Left kidney (tissue), 2 donors: Measurements from ENCODE around the gene UNC5C. TPM values are rescaled to one million over a fixed set of nuclear protein-coding genes. Genes with fewer than 3 reads are reported as not detected.

Source experiments
- DNase-seq: peaks from one replicate; pipeline ENCODE4 v3.0.0-alpha.2; 2013
- polyA plus RNA-seq: library from polyadenylated mRNA; unstranded; fragments of 120-200 nt; gene quantifications from one replicate; pipeline ENCODE4 v1.2.1, GENCODE V29; 2013; ENCODE audit not compliant: insufficient read length

The UNC5C gene
- polyA plus RNA-seq, 1 donor, result 44.7 TPM

DNA sequence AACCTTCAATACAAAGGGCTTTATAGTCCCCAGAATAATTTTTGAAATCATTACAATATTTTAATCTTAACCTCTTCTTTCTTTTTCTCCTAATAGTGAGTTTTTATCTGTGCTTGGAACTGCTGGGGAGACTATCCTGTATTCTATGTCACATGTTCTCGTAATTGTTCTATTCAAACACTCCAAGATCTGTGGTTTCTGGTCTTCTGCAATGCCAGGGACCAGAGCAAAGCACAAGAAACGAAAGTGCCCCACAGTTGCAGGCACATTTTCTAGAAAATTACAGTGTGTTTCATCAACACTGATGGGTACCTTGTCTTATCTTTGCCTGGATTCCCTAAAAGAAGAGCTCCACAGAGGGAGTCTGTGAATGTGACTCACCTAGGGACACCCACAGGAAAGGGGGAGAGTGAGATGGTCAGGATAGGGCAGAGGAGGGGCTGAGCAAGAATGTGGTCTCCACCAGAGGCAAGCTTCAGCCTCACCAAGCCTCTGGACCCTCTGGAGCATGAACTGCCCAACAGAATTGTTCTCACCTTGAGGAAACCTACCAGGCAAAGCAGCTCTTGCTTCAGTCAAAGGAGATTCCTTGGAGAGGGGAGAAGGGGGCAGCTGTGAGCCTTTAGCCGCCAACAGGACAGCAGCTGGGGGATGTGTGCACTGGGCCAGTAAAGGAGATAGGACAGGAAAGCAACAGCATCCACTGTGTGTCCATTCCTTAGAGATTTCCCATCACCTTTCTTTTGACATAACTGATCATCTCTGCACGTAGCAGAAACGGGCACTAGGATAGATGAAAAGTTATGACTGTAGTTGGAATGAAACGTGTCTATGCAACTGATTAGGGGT is 25.9 kb downstream of the UNC5C start:
- no peak for DNase-seq

DNA sequence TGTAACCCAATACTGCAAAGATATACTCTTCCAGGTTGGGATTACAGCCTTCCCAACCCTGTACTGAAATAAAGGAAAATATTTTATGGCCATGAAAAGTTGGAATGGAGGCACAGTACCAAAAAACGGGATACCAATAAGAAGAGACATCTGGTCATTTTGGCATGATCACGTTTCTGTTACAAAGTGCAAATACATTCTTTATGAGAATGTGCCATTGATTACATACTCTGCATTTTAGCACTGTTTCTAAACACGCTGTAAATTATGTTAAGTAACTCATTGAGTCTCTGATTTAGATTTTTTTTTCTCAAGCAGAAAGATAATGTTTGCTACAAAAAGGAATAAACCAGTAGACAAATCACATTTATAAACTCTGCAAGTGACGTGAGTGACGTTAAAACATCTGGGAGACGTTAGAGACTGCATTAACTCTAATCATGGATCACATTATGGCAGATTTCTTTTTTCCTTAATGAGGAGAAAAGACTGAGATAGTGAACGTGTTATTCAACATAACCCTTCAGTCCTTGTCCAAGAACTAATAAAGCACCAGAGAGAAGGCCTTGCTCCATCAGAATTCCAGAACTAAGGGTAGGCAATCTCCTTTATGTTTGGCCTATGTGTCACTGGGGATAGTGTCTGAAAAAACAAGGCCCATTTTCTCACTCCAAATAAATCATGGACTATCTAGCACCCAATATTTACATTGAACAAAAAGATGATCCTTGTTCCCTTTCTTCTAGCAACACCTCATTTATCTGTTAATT is 31.0 kb downstream of the UNC5C start:
- no peak for DNase-seq

DNA sequence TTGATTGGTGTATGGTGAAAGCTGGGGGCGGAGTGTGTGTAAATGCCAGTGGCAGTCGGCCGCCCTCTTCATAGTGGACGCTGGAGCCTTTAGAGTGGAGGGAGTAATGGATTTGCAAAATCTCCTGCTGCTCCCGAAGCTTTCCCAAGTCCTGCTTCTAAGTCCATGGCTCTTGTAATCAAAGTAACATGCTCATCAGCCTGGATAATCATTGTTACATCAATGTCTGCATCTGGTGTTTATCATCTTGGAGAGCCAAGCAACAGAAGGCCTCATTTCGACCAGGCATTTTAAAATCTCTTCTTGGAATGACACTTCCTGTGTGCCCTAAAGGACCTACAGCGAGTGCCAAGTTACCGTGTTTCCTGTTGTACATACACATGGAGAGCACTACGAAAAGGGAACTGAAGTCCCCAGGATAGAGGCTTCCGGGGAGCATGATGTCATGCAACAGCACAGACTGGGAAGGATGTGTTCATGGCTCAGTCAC is 32.2 kb downstream of the UNC5C start:
- no peak for DNase-seq

DNA sequence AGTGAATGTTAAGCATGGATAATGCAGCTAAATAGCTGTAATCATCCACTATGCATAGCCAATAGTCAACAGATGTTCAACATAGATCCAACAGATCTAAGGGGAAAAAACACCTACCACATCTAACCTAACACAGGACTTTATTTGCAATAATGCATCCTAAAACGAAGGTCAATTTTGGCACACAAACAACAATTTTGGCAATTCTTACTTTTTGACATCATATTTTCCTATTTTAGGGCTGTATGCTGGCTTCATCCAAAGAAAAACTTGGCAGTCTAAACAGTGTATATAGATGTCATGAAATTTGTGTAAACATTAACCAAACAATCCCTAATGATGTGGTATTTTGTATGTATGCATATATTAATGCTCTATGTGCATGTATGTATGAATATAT is 33.2 kb downstream of the UNC5C start:
- DNase-seq, result no peak

DNA sequence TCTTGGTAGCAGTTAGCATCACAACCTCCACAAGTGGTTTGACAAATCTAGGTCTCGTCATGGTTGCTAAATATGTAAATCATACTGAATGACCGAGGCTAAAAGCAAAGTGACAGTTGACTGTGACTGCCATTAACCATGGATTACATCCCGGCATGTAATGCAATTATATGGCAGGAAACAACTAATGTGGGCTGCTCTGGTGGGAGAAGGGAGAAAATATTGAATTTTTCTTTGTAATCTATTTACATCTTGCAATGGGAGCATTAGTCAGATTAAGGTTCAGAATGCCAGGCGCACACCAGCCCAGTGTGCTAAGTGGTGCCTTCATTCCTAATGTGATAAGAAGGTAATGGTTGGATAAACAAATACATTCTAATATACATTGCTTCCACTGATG is 35.8 kb downstream of the UNC5C start:
- DNase-seq, result no peak

DNA sequence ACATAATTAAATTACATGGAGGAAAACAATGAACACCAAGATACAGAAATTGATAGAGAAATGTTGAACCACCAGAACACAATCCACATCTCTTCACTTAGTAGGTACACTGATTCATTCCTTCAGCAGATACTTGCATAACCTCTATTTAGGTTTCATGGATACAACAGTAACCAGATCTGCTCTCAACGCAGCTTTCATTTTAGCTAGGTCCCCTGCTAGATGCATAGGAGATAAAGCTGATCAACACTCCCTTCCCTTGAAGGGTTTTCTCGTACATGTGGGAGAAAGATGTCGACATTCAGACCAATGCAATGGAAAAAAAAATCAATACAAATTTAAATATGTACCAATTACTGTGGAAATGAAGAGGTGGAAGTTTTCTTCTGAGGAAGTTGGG is 37.3 kb downstream of the UNC5C start:
- DNase-seq, result no peak

DNA sequence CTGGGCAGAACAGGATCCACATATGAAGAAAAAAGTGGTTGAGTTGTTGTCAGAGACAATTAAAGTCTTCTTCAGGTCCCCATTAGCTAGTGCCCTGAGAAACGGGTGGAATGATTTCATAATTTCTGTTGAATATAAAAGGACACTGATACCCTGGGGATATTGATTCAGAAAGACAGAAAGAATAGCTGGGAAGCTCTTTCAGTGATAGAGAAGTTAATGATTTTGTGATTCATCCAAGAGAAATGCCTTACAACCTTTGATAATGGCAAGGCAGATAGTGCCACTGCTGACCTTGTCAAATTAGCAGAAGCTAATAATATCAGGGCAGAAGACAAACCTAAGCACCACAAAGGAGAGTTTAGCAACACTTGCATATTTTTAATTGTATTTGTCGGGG is 37.9 kb downstream of the UNC5C start:
- DNase-seq, result no peak

DNA sequence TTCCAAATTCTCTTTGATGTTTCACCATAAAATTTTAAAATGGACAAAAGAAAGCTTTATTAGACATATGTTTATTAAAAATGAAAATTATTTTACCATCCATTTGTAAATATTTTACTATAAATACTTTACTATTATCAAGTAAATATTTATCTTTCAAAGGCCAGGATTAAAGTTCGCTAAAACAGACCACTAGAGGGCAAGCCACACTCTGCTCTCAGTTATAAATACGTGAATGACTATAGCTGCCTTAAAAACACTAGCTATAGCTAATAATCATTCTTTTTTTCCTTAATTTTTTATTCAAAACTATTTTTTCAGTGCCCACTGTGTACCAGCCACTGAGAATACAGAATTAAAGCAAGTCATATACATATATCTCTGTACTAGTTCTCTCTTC is 38.6 kb downstream of the UNC5C start:
- DNase-seq, result no peak

DNA sequence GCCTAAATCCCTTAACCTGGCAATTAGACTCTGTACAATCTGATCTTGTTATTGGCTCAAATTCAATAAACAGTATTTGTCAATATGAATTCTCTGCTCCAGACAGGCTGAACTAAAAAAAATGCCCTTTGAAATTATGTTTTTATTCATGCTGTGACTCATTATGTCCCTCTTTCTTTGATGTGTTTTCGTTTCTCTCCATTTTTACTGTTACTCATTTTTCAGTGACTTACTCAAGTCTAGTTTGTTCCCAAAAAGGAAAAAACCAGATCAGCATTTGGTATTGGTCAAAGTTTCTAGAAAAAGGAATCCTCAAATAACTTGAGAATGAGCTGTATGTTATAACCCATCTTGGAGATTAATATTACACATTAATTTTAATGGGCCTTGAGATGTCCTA is 40.4 kb downstream of the UNC5C start:
- no peak for DNase-seq

DNA sequence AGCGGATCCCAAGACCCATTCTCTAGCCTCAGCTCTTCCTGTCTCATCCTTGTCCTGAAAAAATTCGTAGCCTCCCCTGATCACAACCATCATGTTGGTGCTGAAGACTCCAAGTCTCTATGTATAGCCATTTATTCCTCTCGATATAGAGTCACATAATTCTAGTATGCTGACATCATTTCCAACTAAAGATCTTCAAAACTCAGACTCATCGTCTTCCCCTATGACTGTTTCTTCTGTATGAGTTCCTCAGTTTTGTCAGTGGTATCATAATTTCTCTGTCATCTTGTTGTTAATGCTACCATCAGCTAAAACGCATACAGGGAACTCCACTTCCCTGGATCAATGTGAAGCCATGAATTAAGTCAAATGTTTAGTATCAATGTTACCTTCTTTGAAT is 41.2 kb downstream of the UNC5C start:
- no peak for DNase-seq

DNA sequence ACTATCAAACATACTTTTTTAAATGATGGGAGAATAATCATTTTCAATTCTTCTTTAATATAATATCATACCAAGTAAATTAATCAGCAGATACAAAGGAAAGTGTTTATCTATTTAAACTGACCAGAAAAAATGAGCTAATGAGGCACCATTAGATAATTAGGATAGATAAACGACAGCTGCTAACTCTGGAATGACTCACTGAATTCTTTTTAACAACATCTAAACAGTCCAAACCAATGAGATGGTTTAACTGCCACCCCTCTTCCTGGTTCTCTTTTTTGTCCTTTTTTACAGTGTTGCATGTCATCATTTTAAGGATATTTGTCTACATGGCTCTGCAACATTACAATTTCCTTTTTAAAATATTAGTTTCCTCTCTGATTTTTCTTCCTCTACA is 41.6 kb downstream of the UNC5C start:
- no peak for DNase-seq

DNA sequence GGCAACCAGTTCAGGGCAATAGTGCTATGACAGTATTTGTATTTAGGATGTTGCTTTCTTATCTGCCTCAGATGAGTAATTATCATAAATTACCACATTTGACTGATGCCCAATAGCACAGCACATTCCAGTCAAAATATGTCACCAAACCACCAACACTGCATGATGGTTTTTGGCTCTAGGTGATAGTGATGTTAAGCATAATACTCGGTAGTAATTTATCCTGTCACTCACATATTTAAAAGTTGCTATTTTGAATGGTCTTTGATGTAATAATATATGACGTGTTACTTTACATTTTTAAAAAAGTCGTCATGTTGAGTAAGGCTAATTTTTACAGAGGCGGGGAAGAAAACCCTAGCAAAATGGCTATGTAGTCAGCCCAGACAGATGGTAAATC is 42.5 kb downstream of the UNC5C start:
- DNase-seq, result no peak

DNA sequence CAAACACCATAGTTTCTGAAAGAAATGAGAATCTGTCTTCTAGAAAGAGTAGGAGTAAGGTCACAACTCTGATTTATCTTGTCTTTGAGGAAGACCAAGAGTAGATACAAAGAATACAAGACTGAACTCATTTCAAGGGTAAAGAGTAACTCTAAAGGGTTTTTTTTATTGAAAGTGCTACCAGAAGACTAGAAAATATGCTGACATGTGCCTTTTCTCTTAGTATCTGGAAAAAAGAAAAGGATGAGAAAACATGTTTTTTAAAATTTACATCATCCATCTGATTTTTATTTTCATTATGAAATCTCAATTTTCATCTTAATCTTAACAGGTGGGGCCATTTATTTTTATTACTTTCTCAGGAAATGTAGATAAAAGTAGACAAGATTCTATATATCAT is 43.0 kb downstream of the UNC5C start:
- DNase-seq, result no peak

DNA sequence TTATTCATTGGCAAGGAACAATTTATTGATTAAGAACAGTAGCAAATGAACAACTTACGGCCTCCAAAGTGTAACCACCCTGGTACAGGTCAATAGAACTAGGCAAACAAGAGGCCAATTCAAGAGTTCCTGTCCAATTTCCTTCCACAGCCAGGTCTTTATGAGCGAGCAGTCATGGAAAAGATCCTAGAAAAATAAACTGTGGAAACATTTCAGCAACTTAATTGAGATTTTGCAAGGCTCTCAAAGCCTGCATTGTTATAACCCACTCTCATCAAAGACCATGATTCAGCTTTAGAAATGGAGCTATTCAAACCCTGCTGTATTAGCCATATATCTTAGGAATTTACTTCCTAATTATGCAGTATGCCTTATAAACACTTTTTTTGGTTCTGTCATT is 43.6 kb downstream of the UNC5C start:
- DNase-seq, result no peak

DNA sequence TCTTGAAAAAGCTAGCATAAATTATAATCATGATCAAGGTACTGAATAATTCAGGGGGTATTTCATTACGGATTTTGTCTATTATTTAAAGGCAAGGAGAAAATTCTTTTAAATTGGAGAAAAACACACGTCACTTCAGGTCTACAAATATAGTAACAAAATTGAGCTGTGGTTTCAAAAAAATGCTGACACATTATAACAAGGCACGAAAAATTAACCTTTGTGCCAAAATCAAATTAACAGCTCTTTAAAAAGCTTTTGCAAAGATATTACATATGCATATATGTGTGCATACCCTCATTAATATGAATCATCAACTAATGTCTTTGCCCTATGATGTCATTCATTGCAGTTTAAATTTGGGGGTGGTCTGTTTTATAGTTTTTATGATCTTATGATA is 44.3 kb downstream of the UNC5C start:
- no peak for DNase-seq

DNA sequence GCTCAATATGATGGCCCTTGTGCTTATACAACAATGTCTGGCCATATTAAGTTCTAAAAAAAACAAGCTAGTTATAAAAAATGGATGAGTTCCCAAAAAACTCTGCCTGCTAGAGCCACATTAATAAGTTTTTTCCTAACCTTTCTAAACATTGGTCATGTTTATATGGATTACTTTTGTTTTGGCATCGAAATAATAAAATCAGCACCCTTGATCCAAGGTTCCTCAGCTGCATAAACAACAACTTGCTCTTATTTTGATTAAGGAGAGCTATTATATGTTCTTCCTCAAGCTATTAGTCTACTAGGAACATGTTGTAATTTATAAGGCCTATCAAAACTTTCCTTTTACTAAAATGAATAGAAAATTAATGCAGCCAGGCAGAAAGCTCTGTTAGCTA is 48.4 kb downstream of the UNC5C start:
- no peak for DNase-seq

DNA sequence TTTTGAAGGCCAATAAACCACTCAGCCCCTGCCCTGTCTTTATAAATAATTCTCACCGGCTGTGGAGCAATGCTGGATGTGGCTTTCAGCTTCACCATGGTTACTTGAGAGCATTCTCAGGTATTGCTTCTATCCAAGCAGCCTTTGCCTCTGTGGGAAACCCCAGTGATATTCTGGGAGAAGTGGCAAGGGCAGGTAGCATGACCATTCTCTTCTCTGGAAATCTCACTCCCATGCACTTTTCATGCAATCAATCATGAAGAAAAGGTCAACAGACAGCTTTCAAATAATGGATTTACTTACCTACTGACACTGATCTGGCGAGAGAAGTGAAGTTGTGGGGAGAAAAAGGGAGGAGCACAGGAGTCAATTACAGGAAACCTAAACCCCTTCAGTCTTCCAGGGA is 49.5 kb downstream of the UNC5C start:
- peak; percentile 69 for DNase-seq

DNA sequence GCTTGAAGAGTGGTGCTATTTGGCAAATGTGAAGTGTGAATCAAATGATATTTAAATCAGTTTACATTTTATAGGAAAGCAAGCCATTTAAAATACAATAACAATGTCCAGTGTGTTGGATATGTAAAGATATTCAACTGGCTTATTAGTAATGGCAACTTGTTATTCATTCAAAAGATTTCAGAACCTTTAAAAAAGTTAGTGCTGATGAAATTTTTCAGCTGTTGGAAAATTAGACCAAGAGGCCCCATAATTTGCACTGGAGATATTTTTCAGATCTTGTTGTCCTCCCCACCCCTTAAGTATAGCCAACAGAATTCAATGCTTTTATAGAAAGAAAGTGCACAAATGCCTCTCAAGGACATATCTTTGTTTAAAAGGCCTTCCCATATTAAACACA is 54.6 kb downstream of the UNC5C start:
- DNase-seq, result no peak

DNA sequence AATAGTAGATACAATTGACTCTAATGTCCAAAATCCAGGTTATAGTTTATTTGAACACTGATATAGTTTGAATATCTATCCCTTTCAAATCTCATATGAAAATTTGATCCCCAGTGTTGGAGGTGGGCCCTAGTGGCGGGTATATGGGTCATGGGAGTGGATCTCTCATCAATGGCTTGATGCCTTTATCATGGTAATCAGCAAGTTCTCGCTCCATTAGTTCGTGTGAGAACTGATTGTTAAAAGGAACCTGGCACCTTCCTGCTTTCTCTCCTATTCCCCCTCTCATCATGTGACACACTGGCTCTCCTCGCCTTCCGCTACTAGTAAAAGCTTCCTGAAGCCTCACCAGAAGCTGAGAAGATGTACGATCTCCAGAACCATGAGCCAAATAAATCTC is 70.1 kb downstream of the UNC5C start:
- no peak for DNase-seq

DNA sequence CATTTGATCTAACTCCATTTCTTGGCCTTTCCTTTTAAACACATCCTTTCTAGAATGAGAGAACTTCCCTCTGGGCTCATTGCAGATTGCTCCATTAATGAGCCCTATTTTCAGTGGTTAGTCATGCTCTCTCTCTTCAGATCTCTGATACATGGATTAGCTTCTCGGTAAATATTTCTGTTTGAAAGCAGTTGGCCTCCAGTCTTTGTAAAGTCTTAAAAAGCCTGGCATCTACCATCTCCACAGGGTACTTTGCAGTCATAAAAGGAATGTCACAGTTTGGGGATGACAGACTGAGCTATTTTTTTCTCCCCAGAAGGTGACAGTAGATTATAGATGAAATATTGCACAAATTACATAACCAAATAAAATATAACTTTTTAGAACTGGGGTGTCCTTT is 72.7 kb downstream of the UNC5C start:
- DNase-seq, result no peak

DNA sequence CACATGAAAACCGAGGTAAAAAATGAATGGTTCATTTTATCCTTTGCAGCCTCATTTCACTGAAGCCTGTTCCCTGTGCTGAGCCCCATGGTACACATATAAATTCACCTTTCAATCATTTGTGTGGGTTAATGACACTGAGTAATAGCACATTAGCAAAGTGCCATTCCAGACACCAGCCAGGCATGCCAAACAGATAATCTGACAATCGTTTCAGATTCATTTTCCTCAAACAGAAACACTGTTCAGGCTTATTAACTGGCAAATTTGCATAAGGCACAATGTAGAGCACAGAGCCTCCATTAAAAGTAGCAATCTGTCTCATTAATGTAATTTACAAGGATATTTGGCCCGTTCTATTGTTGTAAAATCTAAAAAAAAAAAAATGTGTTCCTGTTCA is 76.2 kb downstream of the UNC5C start:
- DNase-seq, result no peak

DNA sequence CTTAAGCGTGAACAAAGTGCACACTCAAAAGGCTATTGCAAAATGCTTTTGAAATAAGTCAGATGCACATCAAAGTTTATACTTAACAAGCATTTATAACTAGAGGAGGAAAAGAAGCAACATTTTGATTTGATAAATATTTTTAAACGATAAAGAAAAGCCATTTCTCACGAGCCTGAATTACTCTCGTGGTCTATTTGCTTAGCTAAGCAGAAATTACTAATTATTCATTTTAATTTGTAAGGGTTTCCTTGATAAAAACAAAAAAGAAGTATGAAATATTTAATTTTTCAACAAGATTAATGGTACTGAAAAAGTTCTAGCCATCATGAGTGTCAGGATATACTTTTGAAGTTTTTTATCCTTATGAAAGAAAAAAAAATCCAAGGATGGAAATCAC is 78.2 kb downstream of the UNC5C start:
- no peak for DNase-seq

DNA sequence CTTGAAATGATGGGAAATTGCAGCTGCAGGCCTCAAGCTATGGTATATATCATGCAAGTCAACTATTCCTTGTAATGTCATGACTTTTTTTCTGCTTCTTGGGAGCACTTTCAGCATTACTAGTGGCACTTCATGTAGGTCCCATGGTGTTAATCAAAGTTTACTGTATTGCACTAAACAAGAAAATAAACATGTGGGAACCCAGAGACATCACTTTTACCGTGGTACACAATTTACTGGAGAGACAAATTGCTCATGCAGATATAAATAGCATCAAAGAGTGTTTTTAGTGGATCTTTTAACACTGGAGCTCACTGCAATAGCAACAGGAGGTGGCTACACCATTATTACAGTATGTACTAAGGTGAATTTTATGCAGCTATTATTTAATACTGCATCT is 79.2 kb downstream of the UNC5C start:
- DNase-seq, result no peak

DNA sequence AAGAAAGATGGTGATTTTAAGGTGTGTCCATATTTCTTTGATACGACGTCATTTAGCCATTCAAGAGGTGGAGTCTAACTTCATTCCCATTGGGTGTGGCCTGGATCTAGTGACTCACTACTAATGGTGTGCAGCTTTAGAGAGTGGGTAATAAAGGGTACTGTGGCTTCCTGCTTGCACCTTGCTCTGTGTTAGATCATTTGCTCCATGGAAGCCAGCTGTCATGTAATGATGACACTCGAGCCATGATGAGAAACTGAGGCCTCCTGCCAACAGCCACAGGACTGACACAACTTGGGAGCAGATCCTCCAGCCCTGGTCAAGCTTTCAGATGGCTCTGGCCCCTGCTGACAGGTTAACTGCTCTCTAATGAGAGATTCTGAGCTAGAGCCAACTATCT is 82.0 kb downstream of the UNC5C start:
- no peak for DNase-seq
